Measurements from ENCODE around the gene KNDC1. TPM values are rescaled to one million over a fixed set of nuclear protein-coding genes. Genes with fewer than 3 reads are reported as not detected.

KNDC1 gene
- total and polyA plus RNA-seq, 2 of the 4 experiments (the other 2 are of a cell fraction) = 0.18 to 1.1 TPM

DNA sequence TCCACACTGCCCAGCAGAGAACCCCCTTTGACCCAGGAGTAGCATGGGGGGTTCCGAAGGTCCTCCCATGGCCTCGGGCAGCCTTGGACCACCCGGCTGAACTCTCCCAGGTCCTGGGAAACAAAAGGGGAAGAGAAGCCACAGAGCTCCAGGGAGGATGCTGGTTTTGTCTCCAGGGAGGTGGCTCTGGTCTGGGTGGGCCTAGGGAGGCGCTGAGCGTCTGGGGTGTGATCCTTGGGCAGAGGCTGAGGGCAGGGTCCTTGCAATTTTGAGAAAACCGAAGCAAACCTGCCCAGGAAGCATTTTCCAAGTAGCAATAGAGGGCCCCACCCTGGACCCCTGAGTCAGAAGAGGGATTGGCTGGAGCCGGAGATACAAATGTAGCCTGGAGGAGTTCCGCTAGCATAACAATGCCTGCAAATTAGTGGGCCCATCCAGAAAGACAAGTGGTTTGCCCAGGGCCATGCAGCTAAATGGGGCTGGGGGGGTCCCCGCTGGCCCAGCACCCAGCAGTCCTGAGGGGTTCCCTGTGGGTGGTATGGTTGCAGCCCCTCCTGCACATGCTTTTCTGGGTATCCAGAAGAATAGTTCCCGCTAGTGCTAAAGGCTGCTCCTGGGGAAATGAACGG lies 72.0 kb downstream of the KNDC1 start:
- Histone ChIP-seq H4K5ac (ENCODE audit: low read depth, low read length) (no peak overlapping the region), H2AK9ac (replicated peaks; ENCODE audit: low read depth, low read length, poor library complexity) (no peak overlapping the region), H3K23ac (ENCODE audit: low read depth, low read length) (no peak overlapping the region), H3K4ac (ENCODE audit: low read depth, low read length) (no peak overlapping the region), H3K56ac (ENCODE audit: extremely low read depth, insufficient read depth, low read length) (no peak overlapping the region), H3K27me3 (ENCODE audit: control insufficient read depth, insufficient read depth, low read length) (peaks cover 70% of the 10 kb centered on the region), H2BK15ac (ENCODE audit: low read depth, low read length) (no peak overlapping the region), H3K4me2 (ENCODE audit: low read depth, low read length) (no peak overlapping the region), H3K4me1 (ENCODE audit: control insufficient read depth, insufficient read depth, low read length) (peaks cover 5% of the 10 kb centered on the region; the same call in 1 of the 2 replicates), H2AK5ac (ENCODE audit: low read depth, low read length) (no peak overlapping the region), H2BK120ac (ENCODE audit: low read depth, low read length) (no peak overlapping the region), H3K4me3 (ENCODE audit: insufficient read depth, low read depth, low read length) (no peak overlapping the region), H4K8ac (ENCODE audit: low read depth in 2 of 2, low read length in 2 of 2) (no peak overlapping the region), H2BK5ac (ENCODE audit: low read depth, low read length, poor library complexity, severe bottlenecking) (no peak overlapping the region), H3K27ac (ENCODE audit: insufficient read depth, low read length) (no peak overlapping the region), H3K14ac (replicated peaks; ENCODE audit: low read depth, low read length) (no peak overlapping the region), H3K79me1 (ENCODE audit: low read depth in 1 of 2, low read length in 2 of 2) (no peaks in the 10 kb centered on the region), H3K18ac (ENCODE audit: low read depth, low read length) (no peak overlapping the region), H3K9ac (ENCODE audit: low read depth, low read length) (no peak overlapping the region), H4K91ac (ENCODE audit: insufficient read depth, low read depth, low read length) (no peak overlapping the region), H4K20me1 (ENCODE audit: insufficient read depth, low read length) (no peaks in the 10 kb centered on the region), H3K36me3 (ENCODE audit: control insufficient read depth, insufficient read depth, low read length) (no peaks in the 10 kb centered on the region), H3K9me3 (ENCODE audit: control insufficient read depth, insufficient read depth, low read length) (peaks cover 4% of the 10 kb centered on the region; the same call in 1 of the 2 replicates), H3K9me1 (ENCODE audit: insufficient read depth, low read length) (no peaks in the 10 kb centered on the region), H2BK20ac (ENCODE audit: low read depth, low read length) (no peak overlapping the region), H2AFZ (replicated peaks; ENCODE audit: low read length, poor library complexity) (no peak overlapping the region)
- in situ Hi-C loops (cut with MboI; ENCODE audit: low sequenced_read_pairs) = no loop called here
- no peak for TF ChIP-seq MAFK (IDR thresholded peaks at IDR 0.05; ENCODE audit: low read depth, low read length)
- TF ChIP-seq CEBPB (IDR thresholded peaks at IDR 0.05; ENCODE audit: low read depth, low read length) = no peak
- no peak for TF ChIP-seq SMC3 (IDR thresholded peaks at IDR 0.05; ENCODE audit: low read depth, low read length)
- TF ChIP-seq, protein P1, sequence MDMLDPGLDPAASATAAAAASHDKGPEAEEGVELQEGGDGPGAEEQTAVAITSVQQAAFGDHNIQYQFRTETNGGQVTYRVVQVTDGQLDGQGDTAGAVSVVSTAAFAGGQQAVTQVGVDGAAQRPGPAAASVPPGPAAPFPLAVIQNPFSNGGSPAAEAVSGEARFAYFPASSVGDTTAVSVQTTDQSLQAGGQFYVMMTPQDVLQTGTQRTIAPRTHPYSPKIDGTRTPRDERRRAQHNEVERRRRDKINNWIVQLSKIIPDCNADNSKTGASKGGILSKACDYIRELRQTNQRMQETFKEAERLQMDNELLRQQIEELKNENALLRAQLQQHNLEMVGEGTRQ (IDR thresholded peaks at IDR 0.05; ENCODE audit: low read depth, low read length) = no peak
- TF ChIP-seq RCOR1 (IDR thresholded peaks at IDR 0.05; ENCODE audit: insufficient replicate concordance, low read length) = no peak
- no peak for TF ChIP-seq BHLHE40 (IDR thresholded peaks at IDR 0.05; ENCODE audit: low read depth, low read length)
- no peak for TF ChIP-seq NFE2L2 (IDR thresholded peaks at IDR 0.05; ENCODE audit: low read depth, low read length)
- TF ChIP-seq MXI1 (IDR thresholded peaks at IDR 0.05; ENCODE audit: borderline replicate concordance, low read depth, low read length) = no peak
- TF ChIP-seq MAZ (IDR thresholded peaks at IDR 0.05; ENCODE audit: borderline replicate concordance, low read depth, low read length) = no peak
- no peak for TF ChIP-seq FOS (IDR thresholded peaks at IDR 0.05; ENCODE audit: low read depth, low read length)
- TF ChIP-seq RFX5 (IDR thresholded peaks at IDR 0.05; ENCODE audit: low read depth, low read length) = no peak
- TF ChIP-seq, protein P2, sequence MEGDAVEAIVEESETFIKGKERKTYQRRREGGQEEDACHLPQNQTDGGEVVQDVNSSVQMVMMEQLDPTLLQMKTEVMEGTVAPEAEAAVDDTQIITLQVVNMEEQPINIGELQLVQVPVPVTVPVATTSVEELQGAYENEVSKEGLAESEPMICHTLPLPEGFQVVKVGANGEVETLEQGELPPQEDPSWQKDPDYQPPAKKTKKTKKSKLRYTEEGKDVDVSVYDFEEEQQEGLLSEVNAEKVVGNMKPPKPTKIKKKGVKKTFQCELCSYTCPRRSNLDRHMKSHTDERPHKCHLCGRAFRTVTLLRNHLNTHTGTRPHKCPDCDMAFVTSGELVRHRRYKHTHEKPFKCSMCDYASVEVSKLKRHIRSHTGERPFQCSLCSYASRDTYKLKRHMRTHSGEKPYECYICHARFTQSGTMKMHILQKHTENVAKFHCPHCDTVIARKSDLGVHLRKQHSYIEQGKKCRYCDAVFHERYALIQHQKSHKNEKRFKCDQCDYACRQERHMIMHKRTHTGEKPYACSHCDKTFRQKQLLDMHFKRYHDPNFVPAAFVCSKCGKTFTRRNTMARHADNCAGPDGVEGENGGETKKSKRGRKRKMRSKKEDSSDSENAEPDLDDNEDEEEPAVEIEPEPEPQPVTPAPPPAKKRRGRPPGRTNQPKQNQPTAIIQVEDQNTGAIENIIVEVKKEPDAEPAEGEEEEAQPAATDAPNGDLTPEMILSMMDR (conservative IDR thresholded peaks at IDR 0.05; ENCODE audit: low read depth, low read length) = no peak
- no peak for TF ChIP-seq POLR2A (IDR thresholded peaks at IDR 0.05; ENCODE audit: low read depth, low read length)
- no peak for TF ChIP-seq RAD21 (IDR thresholded peaks at IDR 0.05; ENCODE audit: low read length)
- TF ChIP-seq, protein P3, sequence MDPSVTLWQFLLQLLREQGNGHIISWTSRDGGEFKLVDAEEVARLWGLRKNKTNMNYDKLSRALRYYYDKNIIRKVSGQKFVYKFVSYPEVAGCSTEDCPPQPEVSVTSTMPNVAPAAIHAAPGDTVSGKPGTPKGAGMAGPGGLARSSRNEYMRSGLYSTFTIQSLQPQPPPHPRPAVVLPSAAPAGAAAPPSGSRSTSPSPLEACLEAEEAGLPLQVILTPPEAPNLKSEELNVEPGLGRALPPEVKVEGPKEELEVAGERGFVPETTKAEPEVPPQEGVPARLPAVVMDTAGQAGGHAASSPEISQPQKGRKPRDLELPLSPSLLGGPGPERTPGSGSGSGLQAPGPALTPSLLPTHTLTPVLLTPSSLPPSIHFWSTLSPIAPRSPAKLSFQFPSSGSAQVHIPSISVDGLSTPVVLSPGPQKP (IDR thresholded peaks at IDR 0.05; ENCODE audit: borderline replicate concordance, low read depth, low read length) = no peak
- TF ChIP-seq CHD1 (IDR thresholded peaks at IDR 0.05; ENCODE audit: low read depth, low read length) = no peak
- no TSS peak for BruUV-seq (replicated peaks)
- WGBS, 2 experiments (ENCODE audit: extremely low coverage in 2 of 2, insufficient read length in 1 of 2) = no CpG with 5 or more reads among the region's 11 CpGs
- intact Hi-C loops (cut with micrococcal nuclease) = no loop called here
- dilution Hi-C loops (cut with HindIII; ENCODE audit: low sequenced_read_pairs, unreplicated experiment) = no loop called here
- ChIA-PET POLR2A (ENCODE audit: unreplicated experiment) (no interaction called here), CTCF (no interaction called here)
- no peak for DNase-seq
- ATAC-seq (ENCODE audit: low read depth) = no peak
